ENCODE data around the gene E2F2.
"Not testable (repeated sequence)": the region's sequence is repeated elsewhere in the genome, so short reads cannot be mapped to it uniquely, and the experiment has no call there.

The E2F2 gene

GRCh38 chr1:23502951-23503350, 28.1 kb downstream of the E2F2 start:
- Mint-ChIP-seq H3K9me3 (no peaks in the 10 kb centered on the region), H3K36me3 (ENCODE audit: low read depth) (no peaks in the 10 kb centered on the region), H3K27me3 (ENCODE audit: low read depth, poor library complexity) (peaks cover 4% of the 10 kb centered on the region), H3K27ac (no peak overlapping the region), H3K4me3 (no peak overlapping the region), H3K4me1 (no peaks in the 10 kb centered on the region)
- TF ChIP-seq, protein P1, sequence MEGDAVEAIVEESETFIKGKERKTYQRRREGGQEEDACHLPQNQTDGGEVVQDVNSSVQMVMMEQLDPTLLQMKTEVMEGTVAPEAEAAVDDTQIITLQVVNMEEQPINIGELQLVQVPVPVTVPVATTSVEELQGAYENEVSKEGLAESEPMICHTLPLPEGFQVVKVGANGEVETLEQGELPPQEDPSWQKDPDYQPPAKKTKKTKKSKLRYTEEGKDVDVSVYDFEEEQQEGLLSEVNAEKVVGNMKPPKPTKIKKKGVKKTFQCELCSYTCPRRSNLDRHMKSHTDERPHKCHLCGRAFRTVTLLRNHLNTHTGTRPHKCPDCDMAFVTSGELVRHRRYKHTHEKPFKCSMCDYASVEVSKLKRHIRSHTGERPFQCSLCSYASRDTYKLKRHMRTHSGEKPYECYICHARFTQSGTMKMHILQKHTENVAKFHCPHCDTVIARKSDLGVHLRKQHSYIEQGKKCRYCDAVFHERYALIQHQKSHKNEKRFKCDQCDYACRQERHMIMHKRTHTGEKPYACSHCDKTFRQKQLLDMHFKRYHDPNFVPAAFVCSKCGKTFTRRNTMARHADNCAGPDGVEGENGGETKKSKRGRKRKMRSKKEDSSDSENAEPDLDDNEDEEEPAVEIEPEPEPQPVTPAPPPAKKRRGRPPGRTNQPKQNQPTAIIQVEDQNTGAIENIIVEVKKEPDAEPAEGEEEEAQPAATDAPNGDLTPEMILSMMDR (IDR thresholded peaks at IDR 0.05): no peak
- DNase-seq: no peak

DNA sequence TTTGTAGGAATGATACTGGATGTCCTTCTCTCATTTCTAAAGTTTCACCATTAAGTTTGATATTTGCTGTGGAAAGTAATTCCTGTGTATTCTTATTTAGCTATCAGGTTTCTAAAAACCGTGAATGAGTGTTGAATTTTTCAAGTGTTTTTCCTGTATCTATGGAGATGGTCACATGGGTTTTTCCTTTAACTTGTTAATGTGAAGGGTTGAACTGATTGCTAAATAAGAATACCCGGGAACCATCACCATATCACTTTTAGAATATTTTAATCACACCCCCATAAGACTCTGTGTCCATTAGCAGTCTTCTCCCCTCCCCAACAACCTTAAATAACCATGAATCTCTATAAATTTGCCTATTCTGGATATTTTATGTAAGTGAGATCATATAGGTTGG, 30.6 kb downstream of the E2F2 start:
- H3K4me3 Mint-ChIP-seq: no peak overlapping the region
- H3K36me3 Mint-ChIP-seq (ENCODE audit: low read depth): no peaks in the 10 kb centered on the region
- H3K27ac Mint-ChIP-seq: no peak overlapping the region
- peaks cover 12% of the 10 kb centered on the region for H3K27me3 Mint-ChIP-seq (ENCODE audit: low read depth, poor library complexity)
- no peak for DNase-seq
- no peaks in the 10 kb centered on the region for H3K9me3 Mint-ChIP-seq
- TF ChIP-seq, protein P1 (IDR thresholded peaks at IDR 0.05): no peak
- H3K4me1 Mint-ChIP-seq: no peaks in the 10 kb centered on the region

DNA sequence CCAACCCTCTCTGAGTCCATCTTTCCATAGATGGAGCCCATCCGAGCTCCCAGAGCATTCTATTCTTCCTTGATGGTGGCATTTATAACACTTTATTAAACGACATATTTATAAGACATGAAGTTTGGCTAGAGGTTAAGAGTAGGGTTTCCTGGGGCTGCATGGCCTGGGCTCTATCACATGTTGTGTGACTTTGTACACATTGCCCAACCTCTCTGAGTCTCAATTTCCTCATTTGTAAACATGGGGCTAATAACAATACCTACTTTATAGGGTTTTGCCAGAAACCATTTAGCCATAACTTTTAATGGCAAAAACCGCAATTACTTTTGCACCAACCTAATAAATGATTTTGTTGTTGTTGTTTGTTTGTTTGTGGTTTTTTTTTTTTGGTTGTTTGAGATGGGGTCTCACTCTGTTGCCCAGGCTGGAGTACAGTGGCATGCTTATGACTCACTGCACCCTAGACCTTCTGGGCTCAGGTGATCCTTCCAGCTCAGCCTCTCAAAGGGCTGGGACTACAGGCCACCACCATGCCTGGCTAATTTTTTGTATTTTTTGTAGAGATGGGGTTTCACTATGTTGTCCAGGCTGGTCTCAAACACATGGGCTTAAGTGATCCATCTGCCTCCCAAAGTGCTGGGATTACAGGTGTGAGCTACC, 33.1 kb downstream of the E2F2 start:
- H3K9me3 Mint-ChIP-seq: no peaks in the 10 kb centered on the region
- no peaks in the 10 kb centered on the region for H3K36me3 Mint-ChIP-seq (ENCODE audit: low read depth)
- no peaks in the 10 kb centered on the region for H3K4me1 Mint-ChIP-seq
- DNase-seq: no peak
- TF ChIP-seq, protein P1 (IDR thresholded peaks at IDR 0.05): no peak
- H3K4me3 Mint-ChIP-seq: no peak overlapping the region
- H3K27ac Mint-ChIP-seq: no peak overlapping the region
- peaks cover 23% of the 10 kb centered on the region for H3K27me3 Mint-ChIP-seq (ENCODE audit: low read depth, poor library complexity)

DNA sequence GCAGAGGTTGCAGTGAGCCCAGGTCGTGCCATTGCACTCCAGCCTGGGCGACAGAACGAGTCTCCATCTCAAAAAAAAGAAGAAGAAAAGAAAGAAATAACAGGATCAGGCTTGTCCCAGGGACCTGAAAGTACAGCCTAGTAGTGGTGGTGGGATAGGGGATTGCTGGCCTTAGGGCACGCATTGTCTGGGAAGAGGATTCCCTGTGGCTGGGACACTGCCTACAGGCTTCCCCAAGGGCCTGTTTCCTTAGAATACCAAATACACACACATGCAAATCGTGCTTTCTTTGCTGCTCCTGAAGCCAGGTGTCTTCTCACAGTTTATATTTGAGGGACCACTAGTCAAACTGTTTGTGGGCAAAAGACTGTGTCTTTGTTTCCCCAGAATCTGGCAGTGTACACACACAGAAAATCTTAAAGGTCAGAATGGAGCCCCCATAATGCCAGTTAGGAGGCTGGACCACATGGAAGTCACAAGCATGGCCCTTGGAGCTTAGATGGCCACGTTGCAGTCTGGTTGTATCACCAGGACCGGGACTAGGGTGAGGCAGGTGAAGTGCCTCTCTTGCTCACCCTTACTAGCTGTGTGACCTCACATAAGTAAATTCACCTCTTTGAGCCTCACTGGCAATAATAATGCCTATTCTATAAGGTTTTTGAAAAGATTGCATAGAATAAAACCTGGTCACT, 34.4 kb downstream of the E2F2 start:
- Mint-ChIP-seq H3K27ac (no peak overlapping the region), H3K4me1 (no peaks in the 10 kb centered on the region)
- no peak for DNase-seq

GRCh38 chr1:23494836-23495235, 36.2 kb downstream of the E2F2 start:
- not testable (repeated sequence) for H3K4me3 Mint-ChIP-seq; H3K27ac Mint-ChIP-seq; H3K36me3 Mint-ChIP-seq (ENCODE audit: low read depth); DNase-seq; H3K9me3 Mint-ChIP-seq; H3K4me1 Mint-ChIP-seq
- H3K27me3 Mint-ChIP-seq (ENCODE audit: low read depth, poor library complexity): peaks cover 39% of the 10 kb centered on the region

More for the DNA sequence above, 34.4 kb downstream of the E2F2 start:
- Mint-ChIP-seq H3K9me3 (no peaks in the 10 kb centered on the region), H3K4me3 (no peak overlapping the region), H3K36me3 (ENCODE audit: low read depth) (no peaks in the 10 kb centered on the region), H3K27me3 (ENCODE audit: low read depth, poor library complexity) (peaks cover 25% of the 10 kb centered on the region)
- TF ChIP-seq, protein P1 (IDR thresholded peaks at IDR 0.05): no peak

DNA sequence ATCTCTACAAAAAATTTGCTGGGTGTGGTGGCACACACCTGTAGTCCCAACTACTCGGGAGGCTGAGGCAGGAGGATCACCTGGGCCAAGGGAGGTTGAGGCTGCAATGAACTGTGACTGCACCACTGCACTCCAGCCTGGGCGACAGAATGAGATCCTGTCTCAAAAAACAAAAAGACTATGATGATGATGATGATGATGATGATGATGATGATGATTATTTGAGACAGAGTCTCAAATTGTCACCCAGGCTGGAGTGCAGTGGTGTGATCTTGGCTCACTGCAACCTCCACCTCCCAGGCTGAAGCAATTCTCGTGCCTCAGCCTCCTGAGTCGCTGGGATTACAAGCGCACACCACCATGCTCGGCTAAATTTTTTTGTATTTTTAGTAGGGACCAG, 38.3 kb downstream of the E2F2 start:
- not testable (repeated sequence) for H3K4me1 Mint-ChIP-seq; H3K27ac Mint-ChIP-seq; H3K4me3 Mint-ChIP-seq; DNase-seq; H3K9me3 Mint-ChIP-seq; H3K36me3 Mint-ChIP-seq (ENCODE audit: low read depth)
- H3K27me3 Mint-ChIP-seq (ENCODE audit: low read depth, poor library complexity): peaks cover 43% of the 10 kb centered on the region
